Suprapubic skin (tissue), 4 donors: Measurements from ENCODE around the gene SUGCT. TPM values are rescaled to one million over a fixed set of nuclear protein-coding genes. Genes with fewer than 3 reads are reported as not detected.

Source experiments
- DNase-seq, 2 donors: peaks; one replicate each; pipeline ENCODE4 v3.0.0-alpha.2; 2019; ENCODE audit warnings: low spot score in 2 of 2
- H3K27ac ChIP-seq: fragments of 200-600 bp; sonication (generic); one replicate; pipeline ENCODE4 v1.5.1; 2019
- H3K27me3 ChIP-seq: fragments of 200-600 bp; sonication (generic); one replicate; pipeline ENCODE4 v1.5.1; 2019
- H3K36me3 ChIP-seq: fragments of 200-600 bp; sonication (generic); one replicate; pipeline ENCODE4 v1.5.1; 2019
- H3K4me1 ChIP-seq: fragments of 200-600 bp; sonication (generic); one replicate; pipeline ENCODE4 v1.5.1; 2019
- H3K4me3 ChIP-seq: fragments of 200-600 bp; sonication (generic); one replicate; pipeline ENCODE4 v1.5.1; 2019; ENCODE audit warnings: mild to moderate bottlenecking
- H3K9me3 ChIP-seq: fragments of 200-600 bp; sonication (generic); one replicate; pipeline ENCODE4 v1.5.1; 2019
- CTCF ChIP-seq, 2 donors: fragments of 200-600 bp in 1 of 2; fragments of 450-650 bp in 1 of 2; sonication (generic) in 1 of 2; IDR thresholded peaks; one replicate each; pipeline ENCODE4 v1.5.1; 2016 to 2019; ENCODE audit warnings: antibody characterized with exemption in 2 of 2, mild to moderate bottlenecking in 1 of 2, moderate library complexity in 1 of 2
- EP300 ChIP-seq: sonication (generic); formaldehyde crosslinking; IDR thresholded peaks from one replicate; pipeline ENCODE4 v1.6.1; 2017; ENCODE audit warnings: antibody characterized with exemption
- POLR2A ChIP-seq, 2 donors: fragments of 450-650 bp; IDR thresholded peaks; one replicate each; pipeline ENCODE4 v1.6.1; 2017; ENCODE audit warnings: antibody characterized with exemption in 2 of 2, mild to moderate bottlenecking in 2 of 2, moderate library complexity in 2 of 2
- POLR2AphosphoS5 ChIP-seq, 3 donors: sonication (generic); formaldehyde crosslinking; IDR thresholded peaks; one replicate each; pipeline ENCODE4 v1.6.1; 2017; ENCODE audit warnings: antibody characterized with exemption in 3 of 3
- WGBS: methylation state at CpG from one replicate; pipeline ENCODE4 v1.1.5; 2018; 5-methylcytosine and 5-hydroxymethylcytosine counted together
- total RNA-seq, 4 donors: library from RNA; depleted of rRNA; stranded (reverse); fragments of >200 nt; gene quantifications; one replicate each; pipeline ENCODE4 v1.1.0, GENCODE V29; 2016

Gene SUGCT
- total RNA-seq, 4 donors from 2014 or later: 0.73 to 2.2 (median 0.98) TPM; not detected in 1

- TF ChIP-seq CTCF (IDR thresholded peaks at IDR 0.05): no peak
- no peak for TF ChIP-seq POLR2A (IDR thresholded peaks at IDR 0.05)
- no peak for TF ChIP-seq EP300
- no peak for TF ChIP-seq POLR2AphosphoS5 (IDR thresholded peaks at IDR 0.05)
- Histone ChIP-seq H3K36me3 (peaks cover 41% of the 10 kb centered on the region), H3K27me3 (no peaks in the 10 kb centered on the region)
These were observed 39.0 kb upstream of the SUGCT start for GRCh38 chr7:40095695-40096327.

GRCh38 chr7:40097728-40098127, 37.1 kb upstream of the SUGCT start:
- no peak overlapping the region for H3K27ac ChIP-seq
- peaks cover 6% of the 10 kb centered on the region for H3K4me1 ChIP-seq
- DNase-seq: no peak
- H3K9me3 ChIP-seq: no peaks in the 10 kb centered on the region
- H3K27me3 ChIP-seq: no peaks in the 10 kb centered on the region
- TF ChIP-seq EP300: no peak
- TF ChIP-seq POLR2AphosphoS5 (IDR thresholded peaks at IDR 0.05): no peak
- no peak for TF ChIP-seq POLR2A (IDR thresholded peaks at IDR 0.05)
- no peak for TF ChIP-seq CTCF (IDR thresholded peaks at IDR 0.05)
- no peak overlapping the region for H3K4me3 ChIP-seq
- WGBS: 67% methylated on average over 2 of the region's 2 CpGs
- peaks cover 33% of the 10 kb centered on the region for H3K36me3 ChIP-seq

More at GRCh38 chr7:40095695-40096327, 39.0 kb upstream of the SUGCT start:
- 46% methylated on average over 1 of the region's 1 CpG for WGBS
- H3K4me1 ChIP-seq: peaks cover 6% of the 10 kb centered on the region
- DNase-seq: no peak
- H3K27ac ChIP-seq: no peak overlapping the region
- H3K4me3 ChIP-seq: no peak overlapping the region
- H3K9me3 ChIP-seq: no peaks in the 10 kb centered on the region

GRCh38 chr7:40098810-40099209, 36.0 kb upstream of the SUGCT start:
- DNase-seq: no peak
- no peaks in the 10 kb centered on the region for H3K27me3 ChIP-seq
- H3K9me3 ChIP-seq: no peaks in the 10 kb centered on the region
- peaks cover 6% of the 10 kb centered on the region for H3K4me1 ChIP-seq
- H3K4me3 ChIP-seq: no peak overlapping the region
- H3K27ac ChIP-seq: no peak overlapping the region
- TF ChIP-seq POLR2A (IDR thresholded peaks at IDR 0.05) (no peak), POLR2AphosphoS5 (IDR thresholded peaks at IDR 0.05) (no peak), CTCF (IDR thresholded peaks at IDR 0.05) (no peak)
- peaks cover 22% of the 10 kb centered on the region for H3K36me3 ChIP-seq

- DNase-seq: no peak
- no peaks in the 10 kb centered on the region for H3K27me3 ChIP-seq
- peaks cover 6% of the 10 kb centered on the region for H3K4me1 ChIP-seq
- H3K36me3 ChIP-seq: peaks cover 12% of the 10 kb centered on the region
- no peaks in the 10 kb centered on the region for H3K9me3 ChIP-seq
- no peak overlapping the region for H3K27ac ChIP-seq
- no peak overlapping the region for H3K4me3 ChIP-seq
- no peak for TF ChIP-seq EP300
- TF ChIP-seq CTCF (IDR thresholded peaks at IDR 0.05): no peak
- no peak for TF ChIP-seq POLR2AphosphoS5 (IDR thresholded peaks at IDR 0.05)
- no peak for TF ChIP-seq POLR2A (IDR thresholded peaks at IDR 0.05)
- WGBS: 92% methylated on average over 4 of the region's 4 CpGs
These were observed 35.0 kb upstream of the SUGCT start for GRCh38 chr7:40099837-40100236.

GRCh38 chr7:40101201-40101600, 33.6 kb upstream of the SUGCT start:
- Histone ChIP-seq H3K4me3 (no peak overlapping the region), H3K27me3 (no peaks in the 10 kb centered on the region), H3K9me3 (no peaks in the 10 kb centered on the region), H3K4me1 (peaks cover 6% of the 10 kb centered on the region), H3K27ac (no peak overlapping the region), H3K36me3 (peaks cover 2% of the 10 kb centered on the region)
- 85% methylated on average over 3 of the region's 3 CpGs for WGBS
- TF ChIP-seq POLR2A (IDR thresholded peaks at IDR 0.05): no peak
- TF ChIP-seq CTCF (IDR thresholded peaks at IDR 0.05): no peak
- no peak for TF ChIP-seq EP300
- no peak for TF ChIP-seq POLR2AphosphoS5 (IDR thresholded peaks at IDR 0.05)
- no peak for DNase-seq
